ENCODE data around the gene CYB561D2.

The CYB561D2 gene

DNA sequence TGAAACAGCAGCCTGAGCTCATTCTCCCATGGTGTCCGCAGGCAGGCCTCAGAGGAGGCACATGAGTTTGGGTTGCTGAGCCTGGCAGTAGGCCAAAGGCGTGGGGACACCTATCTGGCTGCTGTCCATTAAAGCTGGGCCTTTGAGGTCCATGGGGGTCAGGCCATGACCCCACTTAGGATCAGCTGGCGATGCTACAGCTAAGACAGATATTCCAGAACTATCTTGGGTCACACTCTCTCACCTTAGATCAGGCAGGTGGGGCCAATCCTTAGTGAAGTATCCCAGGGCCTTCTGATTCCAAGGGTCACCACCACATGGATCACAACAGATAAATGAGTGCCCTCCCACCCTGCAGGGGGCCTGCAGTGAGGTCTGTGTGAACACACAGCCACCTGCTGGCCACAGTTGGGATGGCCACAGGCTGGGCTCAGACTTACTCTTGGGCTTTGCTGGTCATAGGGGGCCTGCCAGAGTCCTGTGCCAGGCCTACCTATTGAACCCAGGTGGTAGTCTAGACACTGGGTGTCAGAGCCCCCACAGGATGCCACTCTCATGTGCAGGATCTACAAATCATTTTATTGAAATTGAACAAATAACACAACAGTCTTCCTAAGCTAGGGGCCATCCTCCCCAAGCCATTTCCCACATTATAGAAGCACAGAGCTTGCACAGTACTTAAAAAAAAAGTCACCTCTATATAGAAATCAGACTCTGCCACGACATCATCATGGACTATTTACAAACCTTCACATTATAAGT, 26.1 kb upstream of the CYB561D2 start:
- DNase-seq, result peak; percentile 83

DNA sequence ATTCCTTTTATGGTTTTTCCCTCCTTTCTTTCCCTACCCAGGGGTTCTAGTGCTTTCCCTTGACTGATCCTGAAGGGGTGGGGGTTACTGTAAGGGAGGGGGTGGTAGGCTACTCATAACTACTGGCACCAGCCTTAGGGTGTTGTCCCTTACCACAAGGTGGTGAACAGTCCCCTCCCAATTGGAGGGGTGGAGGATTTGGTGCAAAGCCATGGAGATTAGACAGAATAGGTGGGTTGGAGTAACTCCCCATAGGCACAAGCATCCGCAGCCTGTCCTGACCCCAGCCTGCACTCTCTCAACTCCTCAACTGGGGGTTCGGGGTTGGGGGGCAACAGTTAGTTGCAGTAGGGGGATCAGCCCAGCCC, 25.6 kb upstream of the CYB561D2 start:
- DNase-seq, result no peak

DNA sequence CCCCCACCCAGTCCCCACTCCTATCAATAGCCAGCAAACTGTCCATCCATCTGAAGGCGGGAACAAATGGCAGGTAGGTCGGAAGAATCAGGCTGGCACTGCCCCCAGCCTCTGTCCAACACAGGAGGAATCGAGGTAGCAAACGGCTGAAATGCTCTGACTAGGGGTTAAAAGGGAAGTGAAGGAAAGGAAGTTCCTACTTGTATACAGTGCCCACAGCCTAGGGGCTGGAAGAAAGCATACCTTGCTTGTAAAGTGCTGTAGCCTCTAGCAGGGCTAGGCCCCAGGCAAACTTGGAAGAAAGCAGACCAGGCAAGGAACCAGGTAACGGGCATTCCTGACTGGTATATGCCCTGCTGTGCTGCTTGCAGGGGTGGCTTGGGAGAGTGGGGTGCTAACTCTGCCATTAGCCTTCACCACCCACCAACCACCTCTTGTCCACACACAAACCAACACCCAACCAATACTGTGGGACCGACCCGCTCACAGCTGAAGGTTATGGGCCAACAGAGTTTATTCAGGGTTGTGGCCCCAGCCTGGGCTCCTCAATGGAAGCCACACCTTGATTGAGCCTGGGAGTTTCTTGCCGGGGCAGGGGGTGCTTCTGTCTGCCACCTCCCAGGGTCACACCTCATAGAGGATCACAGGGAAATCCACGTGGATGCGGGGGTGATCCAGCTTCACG, 25.0 kb upstream of the CYB561D2 start:
- no peak for DNase-seq

DNA sequence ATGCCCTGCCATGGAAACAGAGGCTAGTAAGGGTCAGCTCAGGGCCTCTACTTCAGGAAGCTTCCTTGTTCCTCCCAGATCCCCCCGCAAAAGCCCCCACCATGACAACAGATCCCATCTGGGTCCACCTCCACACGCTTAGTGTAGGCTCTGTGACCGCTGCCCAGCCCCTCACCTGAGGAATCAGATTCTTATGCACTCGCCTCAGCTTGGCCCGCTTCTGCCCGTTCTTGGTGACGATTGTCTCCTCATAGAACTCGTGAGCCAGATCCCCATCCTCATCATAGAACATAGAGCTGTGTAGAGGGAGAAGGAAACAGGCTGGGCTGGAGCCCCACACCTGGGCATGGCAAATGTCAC, 24.5 kb upstream of the CYB561D2 start:
- DNase-seq, result no peak

DNA sequence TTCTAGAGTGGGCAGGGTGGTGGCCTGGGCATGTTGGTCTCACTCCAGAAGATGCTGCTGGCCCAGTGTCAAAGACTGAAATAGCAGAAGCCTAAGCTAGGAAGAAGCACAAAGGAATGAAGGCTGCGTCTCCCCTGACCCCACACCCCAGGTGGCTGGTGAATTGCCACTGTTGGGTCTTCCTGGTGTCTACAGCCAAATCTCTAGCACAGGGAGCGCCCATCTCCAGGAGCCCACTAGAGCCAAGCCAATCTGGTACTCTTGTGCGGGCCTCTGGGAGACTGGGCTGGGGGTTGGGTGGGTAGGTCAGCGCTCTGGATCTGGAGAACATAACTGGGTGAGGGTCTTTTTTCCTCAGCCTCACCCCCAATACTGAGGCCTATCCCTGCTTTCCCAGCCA, 23.5 kb upstream of the CYB561D2 start:
- no peak for DNase-seq

DNA sequence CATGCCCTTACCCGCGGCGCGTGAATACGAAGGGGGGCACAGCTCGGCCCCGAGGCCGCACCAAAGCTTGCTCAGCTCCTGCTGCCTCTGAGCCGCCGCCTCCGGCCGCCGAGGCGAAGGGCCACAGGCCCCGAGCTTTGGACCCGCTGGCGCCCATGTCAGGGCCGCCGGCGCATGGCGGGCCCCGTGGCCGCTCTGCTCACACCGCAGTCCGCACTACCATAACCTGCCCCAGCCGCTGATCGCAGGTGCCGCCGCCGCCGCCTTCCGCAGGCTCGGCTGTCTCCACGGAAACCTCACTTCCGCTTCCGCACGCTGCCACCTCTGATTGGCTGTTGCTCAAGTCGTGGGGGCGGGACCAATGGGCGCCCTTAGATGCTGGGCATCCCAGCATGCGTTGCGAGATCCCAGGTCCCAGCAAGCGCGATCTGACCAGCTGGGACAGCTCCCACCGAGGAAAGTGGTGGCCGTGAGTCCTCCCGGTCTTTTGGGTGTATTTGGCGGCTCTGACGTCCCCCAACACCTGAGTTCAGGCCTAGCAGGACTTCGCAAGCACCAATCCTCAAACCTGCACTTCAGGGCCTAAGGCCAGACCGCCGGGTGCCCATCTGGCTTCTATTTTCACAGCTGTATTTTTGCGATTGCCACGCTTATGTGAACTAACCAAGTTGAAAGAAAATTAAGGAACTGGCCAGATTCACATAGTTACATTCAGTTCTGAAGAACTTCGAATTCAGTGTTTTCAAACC, 22.5 kb upstream of the CYB561D2 start, which contains the start of gene TUSC2:
TUSC2 (minus strand) TSS at position 281 of the 749 bp plus-strand sequence; CDS start at position 157, 124 bp downstream.
- DNase-seq, result peak; percentile 98

DNA sequence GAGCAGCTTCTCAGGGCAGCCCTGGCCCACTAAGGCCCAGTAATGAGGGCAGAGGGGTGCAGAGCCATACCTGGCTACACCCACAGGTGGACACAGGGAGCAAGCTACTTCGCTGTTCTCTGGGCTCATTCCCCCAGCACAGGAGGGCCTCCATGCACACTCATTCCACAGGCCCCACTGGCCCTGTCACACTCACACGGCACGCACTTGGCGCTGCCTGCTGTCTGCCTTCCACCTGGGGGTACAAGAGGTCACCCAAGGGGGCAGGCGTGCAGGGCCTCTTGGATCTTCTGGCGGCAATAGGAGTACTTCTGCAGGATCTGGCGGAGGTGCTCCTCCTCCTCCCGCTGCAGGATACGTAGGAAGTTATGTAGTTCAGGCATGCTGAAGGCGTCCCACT, 20.3 kb upstream of the CYB561D2 start:
- no peak for DNase-seq

DNA sequence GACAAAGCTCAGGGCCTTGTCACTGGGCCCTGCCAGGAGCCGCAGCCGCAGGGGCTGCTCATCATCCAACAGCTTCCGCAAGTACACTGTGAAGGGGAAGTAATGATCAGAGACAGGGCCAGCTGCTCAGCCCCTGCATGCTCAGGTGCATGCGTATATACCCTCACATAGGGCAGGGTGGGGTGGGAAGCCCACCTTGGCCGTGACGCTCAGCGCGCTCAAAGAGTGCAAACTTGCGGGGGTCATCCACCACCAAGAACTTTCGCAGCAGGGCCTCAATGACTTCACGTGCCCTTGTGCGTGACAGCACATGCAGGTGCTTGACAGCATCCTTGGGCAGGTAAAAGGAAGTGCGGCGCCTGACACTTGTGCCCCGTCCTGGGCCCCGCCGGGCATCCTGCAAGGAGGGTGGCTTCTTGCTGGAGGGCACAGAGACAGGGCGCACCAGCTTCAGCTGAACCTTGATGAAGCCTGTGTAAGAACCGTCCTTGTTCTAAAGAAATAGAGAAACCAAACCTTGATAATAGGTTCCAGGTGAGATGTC, 19.2 kb upstream of the CYB561D2 start:
- DNase-seq, result no peak

DNA sequence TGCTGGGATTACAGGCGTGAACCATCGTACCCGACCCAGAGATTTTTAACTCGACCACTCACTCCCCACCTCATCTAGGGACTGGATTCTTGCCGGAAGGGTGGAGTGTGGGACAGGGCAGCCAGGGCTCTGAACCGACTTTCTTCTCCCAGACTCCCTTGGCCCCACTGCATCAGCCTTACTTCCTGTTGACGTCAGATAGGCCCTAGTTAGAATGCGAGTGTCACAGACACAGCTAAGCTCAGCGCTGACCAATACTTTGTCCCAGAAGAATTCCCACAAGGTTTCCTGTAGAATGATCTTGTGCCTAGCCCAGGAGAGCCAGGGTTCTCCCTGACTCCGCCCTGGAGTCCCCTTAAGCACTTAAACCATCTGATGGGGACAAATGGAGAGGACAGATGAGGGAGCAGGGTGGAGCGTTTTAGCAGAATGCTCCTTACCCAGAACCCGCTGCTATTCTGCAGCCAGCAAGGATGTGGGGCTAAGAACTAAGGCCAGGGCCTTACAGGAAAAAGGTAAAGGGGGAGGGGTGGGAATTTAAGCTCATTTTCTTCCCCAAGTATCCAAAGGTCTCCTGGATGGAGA, 16.8 kb upstream of the CYB561D2 start:
- no peak for DNase-seq

DNA sequence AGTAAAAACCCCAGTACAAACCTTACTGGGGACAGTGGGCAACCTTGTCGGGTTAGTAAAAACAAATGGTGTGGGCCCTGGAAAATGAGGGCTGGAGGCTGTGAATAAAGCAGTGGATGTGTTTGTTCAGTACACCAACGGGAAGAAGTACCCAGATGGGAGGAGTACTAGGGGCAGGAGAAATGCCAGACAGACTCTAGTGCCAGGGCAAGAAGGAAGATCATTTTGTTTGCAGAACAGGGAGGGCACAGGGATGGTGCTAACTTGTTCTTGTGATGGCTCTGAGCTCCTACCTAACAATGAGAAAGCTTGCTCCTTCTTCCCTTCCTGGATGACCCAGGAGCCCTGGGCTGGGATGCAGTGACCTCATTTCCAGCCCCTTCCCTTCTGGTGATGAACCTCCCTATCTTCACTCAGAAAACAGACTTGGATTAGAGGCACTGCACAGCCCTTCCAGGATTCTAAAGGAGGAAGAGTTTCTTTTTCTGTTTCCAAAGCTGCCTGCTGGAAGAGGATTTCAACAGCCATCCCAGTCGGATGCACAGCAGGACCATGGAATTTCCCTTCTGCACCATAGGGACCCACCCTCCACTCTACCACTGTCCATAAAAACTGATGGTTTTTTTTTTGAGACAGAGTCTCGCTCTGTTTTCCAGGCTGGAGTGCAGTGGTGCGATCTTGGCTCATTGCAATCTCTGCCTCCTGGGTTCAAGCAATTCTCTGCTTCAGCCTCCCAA, 16.2 kb upstream of the CYB561D2 start:
- DNase-seq, result no peak

DNA sequence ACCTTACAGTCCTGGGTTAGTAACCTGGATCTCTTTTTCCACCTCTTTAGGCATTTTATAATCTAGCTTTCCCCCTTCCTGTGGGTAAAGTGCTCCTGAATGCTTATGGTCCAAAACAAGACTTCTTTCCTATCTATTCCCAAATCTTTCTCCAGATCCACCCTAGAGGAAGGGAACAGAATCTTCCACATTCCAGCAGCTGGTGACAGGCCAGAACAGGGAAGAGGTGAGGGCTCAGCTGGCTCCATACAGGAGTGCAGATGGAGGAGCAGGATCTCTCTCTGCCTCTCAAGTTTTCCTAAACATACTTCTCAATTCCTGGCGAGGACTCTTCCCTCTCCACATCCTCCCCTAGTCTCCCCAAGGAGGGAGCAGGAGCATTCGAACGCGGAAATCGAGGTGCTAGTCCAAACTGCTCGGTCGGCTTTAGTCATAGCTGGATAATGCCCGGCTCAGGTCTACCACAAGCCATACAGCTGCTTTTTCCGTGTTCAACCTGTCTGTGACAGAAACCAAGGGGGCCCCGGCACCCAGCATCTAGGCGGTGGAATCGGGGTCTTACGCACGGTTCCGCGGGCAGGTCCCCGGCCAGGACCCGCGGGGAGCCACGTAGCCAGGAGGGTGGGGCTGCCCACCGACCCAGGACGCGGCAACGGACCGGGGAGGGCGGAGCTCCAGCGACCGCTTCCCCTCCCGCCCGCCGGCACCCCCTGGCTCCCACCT, 14.0 kb upstream of the CYB561D2 start:
- DNase-seq, result peak; percentile 47

DNA sequence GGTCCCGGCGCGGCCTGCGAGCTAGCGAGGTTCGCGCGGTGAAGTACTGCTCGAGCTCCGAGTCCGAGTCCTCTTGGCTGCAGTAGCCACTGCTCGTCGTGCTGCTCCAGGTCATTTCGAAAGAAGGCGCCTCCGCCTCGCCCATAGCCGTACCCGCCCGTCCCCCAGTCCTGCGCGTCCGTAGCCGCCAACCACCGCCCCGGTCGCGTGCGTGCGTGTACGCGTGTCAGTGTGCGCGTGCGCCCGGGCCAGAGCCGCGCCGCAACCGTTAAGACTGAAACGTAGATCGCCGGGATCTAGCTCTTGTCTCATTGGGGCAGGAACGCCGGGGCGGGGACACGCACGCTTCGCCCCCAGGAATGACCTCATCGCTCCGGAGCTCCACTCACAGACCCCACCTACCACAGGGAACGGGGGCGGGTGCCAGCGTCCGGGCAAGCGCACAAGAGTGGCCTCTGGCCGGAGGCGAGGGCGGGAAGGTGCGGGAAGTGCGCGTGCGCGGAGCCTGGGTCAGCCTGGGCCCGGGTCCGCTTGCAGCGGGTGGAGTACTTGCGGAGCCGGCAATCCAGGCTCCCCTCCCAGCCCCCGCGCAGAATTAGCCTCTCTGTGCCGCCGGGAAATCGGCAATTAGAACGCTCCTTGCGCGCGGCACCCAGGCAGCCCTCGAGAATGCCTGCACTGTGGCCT, 13.3 kb upstream of the CYB561D2 start:
- DNase-seq, result peak; percentile 99

DNA sequence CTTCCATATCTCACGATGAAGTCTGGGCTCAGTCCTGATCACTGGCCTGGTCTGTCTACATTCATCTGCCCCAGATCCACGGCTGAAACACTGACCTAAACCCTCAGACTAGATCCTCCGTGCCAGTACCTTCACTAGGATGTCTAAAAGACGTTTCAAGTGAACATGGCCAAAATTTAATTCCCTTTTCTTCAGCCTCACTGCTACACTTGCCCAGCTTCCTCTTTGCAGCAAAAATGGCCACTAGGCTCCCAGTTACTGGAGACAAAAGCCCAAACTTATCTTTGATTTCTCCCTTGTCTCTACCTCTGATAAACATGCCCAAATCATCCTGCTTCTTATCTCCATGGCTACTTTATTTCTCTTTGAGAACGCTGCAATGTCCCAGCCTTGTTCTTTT, 11.7 kb upstream of the CYB561D2 start:
- no peak for DNase-seq

DNA sequence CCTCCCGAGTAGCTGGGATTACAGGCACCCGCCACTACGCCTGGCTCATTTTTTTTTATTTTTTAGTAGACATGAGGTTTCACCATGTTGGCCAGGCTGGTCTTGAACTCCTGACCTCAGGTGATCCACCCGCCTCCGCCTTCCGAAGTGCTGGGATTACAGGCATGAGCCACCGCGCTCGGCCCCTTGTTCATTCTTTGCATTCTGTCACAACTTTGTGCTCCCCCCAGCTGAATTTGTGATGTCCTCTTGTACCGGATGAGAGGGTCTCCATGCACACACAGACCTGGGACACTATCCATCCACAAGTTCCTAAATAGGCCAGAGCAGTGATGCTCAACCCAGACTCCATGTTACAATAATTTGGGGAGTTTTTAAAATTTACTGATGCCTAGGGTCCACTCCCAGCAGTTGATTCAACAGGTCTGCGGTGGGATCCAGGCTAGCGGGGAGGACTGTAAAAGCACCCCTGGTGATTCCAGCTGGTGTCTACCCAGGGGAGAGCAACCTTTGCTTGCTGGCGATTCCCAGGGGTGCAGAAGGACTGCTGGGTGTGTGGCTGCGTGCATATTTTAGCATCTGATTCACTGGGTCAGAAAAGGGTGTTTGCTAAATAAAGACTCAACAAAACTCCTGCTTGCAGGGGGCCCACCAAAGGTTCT, 11.0 kb upstream of the CYB561D2 start:
- no peak for DNase-seq

DNA sequence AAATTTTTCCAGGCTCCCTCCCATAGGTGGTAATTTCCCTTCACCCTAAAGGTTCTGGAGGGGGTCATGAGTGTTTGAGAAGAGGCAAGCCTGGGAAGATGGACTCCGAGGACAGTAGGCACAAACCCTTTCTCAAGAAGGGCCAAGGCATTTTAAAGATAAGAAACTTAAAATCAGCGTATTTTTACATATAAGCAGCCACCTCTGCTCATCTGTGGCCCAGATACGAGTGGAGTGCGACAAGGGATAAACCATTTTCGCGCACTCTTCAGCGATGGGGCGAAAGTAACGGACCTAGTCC, 10.6 kb upstream of the CYB561D2 start:
- no peak for DNase-seq

DNA sequence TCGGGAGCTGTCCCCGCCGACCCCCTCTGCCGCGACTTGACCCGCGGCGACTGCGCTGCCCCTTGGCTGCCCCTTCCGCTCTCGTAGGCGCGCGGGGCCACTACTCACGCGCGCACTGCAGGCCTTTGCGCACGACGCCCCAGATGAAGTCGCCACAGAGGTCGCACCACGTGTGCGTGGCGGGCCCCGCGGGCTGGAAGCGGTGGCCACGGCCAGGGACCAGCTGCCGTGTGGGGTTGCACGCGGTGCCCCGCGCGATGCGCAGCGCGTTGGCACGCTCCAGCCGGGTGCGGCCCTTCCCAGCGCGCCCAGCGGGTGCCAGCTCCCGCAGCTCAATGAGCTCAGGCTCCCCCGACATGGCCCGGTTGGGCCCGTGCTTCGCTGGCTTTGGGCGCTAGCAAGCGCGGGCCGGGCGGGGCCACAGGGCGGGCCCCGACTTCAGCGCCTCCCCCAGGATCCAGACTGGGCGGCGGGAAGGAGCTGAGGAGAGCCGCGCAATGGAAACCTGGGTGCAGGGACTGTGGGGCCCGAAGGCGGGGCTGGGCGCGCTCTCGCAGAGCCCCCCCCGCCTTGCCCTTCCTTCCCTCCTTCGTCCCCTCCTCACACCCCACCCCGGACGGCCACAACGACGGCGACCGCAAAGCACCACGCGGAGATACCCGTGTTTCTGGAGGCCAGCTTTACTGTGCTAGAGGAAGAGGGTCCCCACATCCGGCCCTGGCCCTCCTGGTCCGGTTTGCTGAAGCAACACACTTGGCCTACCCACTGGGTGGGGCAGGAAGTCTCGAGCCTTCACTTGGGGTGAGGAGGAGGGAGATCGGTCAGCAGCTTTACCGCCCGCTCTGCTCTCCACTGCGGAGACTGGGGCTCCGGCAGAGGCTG, 10.0 kb upstream of the CYB561D2 start, which contains the start of gene RASSF1:
RASSF1 (minus strand) TSS at position 389 of the 882 bp plus-strand sequence; CDS start at position 358, 31 bp downstream.
- DNase-seq, result no peak

DNA sequence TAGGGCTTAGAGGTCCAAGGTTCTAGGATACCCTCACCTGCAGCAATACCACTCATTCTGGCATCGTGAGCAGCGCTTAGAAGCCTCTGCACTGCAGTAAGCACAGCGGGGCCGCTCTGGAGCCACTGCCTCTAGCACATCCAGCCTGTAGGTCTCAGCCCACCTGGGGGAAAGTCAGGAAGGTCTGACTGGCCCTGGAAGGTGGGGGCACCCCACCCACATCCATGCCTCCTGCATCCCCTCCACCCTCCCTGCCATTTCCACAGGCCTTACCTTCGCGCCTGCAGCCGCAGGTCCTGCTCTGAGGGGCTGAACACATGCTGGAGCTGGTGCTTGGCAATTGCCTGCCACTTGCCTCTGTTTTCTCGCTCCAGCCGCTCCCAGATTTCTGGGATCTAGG, 9.1 kb upstream of the CYB561D2 start:
- DNase-seq, result no peak

DNA sequence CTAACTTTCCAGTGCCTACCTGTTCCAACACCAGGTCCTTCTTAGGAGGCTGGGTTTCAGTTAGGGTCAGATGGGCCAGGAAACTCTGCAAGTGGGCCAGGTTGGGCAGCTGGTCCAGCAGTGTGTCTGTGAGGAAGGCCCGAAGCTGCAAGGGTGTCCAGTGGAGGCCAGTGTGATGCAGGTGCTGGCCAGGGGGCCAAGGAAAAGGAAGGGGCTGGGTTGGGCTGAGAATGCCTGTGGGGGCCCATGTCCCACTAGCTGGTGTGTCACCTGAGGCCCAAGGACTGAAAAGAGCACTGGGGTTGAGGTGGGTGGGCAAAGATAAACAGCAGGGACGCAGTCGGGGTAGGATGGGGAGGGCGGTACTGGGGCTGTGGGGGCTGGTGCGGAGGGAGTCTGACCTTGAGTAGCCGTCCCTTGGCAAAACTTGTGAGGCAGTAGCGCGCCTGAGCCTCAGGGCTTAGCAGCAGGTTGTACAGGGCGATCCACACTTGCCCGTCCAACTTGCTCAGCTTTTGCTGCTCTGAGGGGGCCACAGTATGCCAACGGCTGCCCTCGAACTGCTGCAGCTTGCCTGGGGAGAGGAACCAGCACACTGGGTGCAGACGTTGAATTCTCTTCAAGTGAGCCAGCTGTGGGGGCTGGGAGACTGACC, 8.5 kb upstream of the CYB561D2 start:
- DNase-seq, result no peak
